Measurements from ENCODE around the gene FOXP4.

Gene FOXP4

DNA sequence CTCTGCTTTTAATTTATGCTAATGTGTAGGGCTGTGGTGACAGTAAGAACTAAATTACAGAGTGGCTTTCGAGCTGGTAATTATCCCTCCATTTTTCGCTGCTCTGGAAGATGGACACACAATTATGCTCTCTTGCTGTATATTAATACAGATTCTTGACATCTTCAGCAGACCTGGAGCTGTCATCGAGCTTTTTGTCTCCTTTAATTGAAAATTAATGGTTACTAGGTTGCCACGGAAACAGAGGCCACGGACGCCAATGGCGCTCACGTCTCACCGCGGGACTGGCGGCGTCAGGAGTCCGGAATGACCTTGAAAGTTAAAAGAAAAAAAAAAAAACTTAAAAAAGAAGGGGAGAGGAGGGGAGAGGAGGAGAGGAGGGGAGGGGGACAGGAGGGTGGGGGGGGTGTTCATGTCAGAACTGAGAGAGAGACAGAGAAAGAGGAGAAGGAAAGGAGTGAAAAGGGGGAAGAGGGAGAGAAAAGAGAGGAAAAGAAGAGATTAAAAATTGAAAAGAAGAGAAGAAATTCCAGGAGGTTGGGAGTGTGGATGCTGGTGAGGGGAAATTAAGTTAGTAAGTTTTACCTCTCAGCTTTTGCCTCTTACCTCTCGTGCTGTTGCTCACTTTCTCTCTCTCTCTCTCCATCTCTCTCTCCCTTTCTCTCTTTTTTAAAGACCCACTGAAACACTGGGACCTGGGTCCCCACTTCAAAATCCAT is 22.1 kb upstream of the FOXP4 start:
- no peak for DNase-seq

DNA sequence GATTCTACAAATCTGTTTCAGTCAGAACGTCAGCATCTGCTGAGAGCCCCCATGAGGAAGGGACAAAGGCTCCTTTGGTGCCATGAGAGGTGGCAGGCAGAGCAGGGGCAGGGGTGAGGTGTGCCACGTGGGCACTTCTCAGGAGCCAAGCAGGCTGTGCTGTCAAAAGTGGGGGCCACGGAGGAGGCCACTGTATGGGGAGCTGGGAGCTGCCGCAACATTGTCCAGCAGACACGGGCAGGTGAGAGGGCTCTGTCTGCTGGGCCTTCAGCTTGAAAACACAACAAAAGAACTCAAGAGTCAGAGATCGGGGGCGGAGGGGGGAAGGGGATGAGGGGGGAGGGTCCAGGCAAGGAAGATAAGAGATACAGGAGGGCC is 21.6 kb upstream of the FOXP4 start:
- no peak for DNase-seq

DNA sequence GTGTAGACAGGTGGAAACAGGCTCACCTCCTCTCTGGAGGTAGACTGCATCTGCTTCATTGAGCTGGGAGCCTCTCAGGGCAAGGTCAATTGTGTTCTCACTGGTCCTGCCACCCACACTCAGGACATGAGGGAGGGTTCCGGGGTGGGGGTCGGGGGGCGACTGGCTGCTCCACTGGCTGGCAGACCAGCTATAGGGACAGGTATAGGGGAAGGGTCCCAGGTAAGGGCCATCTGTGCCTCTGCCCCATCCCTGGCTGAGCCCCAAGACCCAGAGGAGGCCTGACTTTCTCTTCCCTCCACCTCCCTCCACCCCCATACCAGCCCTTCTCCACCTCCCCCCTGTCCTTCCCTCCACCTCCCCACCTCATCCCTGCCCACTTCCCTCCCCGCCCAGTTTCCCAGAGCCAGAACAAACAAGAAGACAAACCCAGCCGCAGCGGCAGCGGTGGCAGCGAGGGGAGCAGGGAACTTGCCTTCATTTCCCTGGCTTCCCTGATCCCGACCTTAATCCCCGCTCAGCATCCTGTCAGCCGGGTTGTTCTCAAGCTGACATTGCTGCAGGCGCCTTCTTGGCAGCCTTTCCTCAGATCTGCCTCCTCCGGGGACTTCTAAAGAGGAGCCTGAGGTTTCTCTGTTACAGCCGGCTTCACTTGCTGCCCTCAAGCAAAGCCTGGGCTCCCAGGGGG is 18.3 kb upstream of the FOXP4 start:
- no peak for DNase-seq

DNA sequence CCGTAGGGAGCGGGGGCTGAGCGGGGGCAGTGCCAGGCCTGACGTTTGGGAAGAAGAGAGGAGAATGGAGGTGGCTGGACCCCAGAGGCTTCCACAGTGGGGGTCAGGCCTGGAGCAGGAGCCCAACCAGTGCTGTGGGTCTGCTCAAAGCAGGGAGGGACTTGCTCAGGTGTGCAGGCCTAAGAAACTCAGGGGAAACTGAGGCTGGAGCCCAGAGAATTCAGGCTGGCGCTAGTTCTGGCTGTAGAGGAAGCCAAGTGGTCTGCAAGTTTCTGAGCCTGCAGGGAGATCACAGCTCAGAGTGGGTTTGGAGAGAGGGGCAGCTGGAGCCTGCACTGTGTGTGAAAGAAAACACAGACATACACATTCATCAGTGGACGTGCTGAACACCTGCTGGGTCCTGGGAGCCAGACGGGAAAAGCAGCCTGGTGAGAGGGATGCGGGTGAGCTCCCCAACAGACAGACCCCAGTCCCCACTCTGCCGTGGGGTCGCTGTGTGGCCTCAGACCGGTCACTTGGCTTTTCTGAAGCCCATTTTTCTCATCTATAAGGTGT is 17.7 kb upstream of the FOXP4 start:
- no peak for DNase-seq

DNA sequence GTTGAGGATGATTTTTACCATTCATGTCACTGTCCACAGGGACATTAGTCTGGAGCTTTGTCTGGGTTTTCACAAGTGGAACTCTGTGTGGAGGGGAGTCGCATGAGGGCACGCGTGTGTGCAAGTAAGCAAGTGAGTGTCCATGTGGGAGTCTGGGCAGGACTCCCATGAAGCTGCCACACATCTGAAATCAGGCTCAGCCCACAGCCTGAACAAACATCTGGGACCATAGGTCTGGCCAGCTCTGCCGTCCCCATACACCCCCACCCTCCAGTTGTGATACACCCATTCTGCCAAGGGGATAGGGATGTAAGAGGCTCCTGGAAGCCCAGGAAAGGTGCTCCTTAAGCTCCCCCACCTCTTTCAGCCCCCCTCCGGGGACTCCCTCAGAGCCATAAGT is 17.1 kb upstream of the FOXP4 start:
- no peak for DNase-seq

DNA sequence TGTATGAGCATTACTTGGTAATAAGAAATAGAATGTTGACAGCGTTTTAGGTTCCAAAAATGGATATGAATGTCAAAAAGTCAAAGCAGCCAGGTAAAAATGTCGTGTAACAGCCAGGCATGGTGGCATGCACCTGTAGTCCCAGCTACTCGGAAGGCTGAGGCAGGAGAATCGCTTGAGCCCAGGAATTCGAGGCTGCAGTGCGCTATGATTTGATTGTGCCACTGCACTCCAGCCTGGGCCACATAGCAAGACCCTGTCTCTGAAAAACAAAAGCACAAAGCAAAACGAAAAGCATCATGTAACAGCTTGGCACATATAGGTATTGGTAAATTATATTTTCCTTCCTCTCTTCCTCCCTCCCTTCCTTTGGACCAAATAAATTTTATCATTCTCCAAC is 16.2 kb upstream of the FOXP4 start:
- DNase-seq: no peak

DNA sequence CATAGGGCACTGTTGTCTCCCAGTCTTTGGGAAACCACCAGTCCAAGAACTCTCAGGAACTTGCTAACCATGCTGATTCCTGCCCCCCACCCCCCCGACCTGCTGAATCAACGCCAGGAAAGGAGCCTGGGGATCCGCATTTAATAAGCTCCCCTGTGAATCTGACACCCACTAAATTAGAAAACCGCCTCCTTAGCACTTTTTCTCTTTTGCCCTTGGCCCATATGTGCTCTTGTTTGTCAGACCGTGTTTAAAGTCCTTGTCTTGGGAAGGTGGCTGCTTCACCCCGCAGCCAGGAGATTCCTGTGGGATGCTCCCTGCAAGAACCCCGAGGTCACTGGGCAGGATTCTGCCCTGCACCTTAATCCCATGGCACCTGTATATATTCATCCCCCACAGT is 15.7 kb upstream of the FOXP4 start:
- DNase-seq: no peak

DNA sequence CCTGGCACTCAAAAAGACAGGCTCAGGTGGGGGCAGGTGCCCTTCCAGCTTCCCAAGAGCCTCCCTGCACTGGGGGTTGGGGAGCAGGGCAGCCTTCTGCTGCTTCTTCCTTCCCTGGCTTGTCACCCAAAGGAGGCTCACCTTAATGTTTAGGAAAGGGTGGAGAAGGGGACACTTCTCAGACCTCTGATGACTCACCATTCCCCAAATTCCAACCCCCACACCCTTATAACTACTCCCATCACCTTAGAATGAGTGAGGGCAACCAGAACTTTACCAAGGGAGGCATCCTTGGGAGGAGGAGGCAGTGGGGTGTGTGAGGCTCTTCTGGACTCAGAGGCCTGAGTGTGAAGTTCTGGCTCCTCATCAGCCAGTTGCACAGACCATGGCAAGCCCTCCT is 15.2 kb upstream of the FOXP4 start:
- no peak for DNase-seq

DNA sequence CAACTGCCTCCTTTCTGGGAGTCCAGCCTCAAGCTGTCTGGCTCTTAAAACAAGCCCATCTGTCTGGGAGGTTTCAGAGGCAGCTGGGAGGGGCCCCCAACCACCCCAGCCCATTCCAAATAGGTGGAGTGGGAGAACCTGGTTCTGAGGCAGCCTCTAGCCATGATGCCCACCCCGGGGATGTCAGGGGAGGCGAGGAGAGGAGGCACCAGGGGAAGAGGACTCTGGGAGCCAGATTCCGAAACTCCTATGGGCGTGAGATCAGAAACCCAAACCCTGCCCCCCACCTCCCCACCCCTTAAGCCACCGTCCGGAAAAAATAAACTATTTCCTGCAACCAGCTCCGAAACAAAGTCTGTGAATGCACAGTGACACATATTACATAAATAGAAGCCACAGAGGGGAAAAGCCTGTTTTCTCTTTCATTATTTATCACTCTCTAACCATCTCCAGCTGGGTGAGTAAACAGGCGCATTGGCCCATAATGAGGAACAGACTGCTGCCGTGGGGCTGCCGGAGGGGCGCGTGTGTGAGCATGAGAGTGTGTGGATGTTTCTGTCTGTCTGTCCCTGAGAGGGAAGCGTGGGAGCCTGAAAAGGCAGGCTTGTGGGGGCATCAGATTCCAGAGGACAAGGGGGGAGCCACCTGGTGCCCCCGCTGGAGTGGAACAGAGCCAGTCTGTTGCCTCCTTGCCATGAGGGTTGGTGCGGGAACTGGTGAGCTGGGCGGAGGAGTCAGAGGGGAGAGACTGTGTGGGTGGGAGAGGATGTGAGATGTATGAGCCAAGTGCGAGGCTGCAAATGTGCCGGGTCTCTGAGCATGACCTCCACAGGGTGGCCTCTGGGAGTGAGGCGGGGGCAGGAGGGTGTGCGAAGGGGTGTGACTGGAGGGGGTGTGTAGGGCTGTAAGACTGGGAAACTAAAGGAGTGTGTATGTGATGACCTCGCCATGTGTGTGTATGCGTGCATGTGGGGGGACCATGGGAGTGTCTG is 14.3 kb upstream of the FOXP4 start:
- peak; percentile 95 for DNase-seq

DNA sequence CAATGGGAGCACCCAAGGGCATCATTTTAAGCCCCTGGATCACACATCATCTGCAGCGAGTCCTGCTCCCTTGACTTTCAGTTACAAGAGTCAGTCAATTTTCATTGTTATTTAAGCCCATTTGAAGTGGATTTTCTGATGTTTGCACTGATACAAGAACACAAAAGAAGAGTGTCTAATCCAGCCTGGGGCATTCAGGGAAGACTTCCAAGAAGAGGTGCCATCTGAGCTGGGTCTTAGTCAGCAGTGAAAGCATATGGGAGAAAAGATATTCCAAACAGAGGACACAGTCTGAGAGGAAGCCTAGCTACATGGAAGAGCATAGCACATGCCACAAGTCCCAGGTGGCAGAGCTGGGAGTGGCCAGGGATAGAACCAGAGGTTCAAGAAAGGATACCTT is 10.4 kb upstream of the FOXP4 start:
- DNase-seq: no peak

DNA sequence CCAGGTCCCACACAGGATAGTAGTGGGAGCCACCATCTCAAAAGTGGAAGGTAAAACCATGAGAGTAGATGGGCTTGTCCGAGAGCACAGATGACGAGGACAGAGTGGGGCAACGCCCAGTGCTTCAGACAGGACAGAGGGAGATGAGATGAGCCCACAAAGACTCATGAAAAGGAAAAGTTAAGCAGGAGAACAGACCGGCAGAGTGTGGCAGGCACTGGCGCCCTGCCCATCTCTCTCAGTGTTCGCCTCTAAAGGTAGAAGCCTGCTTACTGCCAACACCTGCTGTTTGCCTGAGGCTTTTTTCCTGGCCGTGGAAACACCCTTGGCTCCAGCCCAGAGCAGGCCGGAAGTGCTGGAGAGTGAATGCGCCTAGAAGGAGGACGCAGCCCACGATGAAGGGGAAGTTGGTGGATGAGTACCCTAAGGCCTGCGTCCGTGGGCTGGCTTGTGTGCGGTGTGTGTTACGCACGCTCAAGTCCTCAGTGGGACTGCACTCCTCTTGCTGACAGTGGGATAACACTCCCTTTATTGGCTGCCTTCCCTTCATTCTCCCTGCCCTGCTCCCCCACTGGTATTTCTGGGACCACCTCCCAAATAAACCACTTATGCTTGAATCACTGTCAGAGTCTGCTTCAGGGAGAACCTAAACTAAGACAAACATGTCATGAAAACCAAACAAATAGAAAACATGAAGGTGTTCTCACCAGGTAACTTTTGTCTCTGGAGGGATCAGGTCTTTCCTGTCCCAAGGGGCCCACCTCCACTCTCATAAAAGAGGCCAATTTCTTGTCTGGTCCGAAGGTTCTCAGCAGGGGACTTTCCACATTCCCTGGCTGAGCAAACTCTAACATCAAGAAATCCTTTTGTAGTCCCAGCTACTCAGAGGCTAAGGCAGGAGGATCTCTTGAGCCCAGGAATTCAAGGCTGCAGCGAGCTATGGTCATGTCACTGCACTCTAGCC is 9.1 kb upstream of the FOXP4 start:
- DNase-seq: peak; percentile 81

DNA sequence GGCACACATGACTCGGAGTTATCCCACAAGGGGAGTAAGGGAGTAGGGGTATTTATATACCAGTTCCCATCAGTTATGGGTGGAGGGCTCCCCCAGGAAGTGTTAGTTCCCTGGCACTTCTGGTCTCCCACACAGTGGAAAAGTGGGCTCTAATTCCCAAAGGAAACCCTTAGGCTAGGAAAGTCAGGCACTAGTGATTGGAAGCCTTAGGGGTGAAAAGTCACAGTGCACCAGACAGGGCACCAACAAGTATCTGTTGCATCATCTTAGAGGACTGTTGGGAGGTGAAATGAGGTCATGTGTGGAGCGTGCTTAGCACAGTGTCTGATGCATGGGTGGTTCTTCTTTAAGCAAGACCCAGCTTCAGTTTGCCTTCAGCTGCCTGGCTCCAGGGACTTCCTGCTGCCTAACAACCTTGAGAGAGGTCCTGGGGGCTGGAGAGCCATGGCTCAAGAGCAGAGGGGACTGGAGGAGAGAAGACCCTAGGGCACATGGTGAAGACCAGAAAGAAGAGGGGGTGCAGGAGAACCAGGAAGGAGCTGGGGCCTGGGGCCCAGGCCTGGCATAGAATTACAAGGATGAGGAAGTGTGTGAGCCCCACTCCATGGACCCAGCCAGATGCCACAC is 7.5 kb upstream of the FOXP4 start:
- DNase-seq: peak; percentile 92

DNA sequence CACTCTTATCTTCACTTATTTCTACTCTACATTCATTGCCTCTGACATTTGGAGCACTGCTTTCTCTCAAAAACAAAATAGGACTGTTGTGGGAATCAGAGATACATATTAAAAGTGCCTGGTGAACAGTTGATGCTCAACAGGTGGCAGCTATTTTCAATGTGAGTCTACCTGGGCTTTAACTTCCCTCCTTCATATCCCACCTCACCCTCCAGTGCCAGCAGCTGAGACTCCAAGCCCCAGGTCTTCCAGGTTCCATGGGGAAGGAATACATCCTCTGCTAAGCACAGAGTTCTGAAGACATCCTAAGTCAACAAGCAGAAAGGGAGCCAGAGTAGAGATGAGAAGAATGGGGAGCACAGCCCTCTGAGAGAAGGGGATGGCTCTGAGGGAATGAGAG is 7.0 kb upstream of the FOXP4 start:
- no peak for DNase-seq

DNA sequence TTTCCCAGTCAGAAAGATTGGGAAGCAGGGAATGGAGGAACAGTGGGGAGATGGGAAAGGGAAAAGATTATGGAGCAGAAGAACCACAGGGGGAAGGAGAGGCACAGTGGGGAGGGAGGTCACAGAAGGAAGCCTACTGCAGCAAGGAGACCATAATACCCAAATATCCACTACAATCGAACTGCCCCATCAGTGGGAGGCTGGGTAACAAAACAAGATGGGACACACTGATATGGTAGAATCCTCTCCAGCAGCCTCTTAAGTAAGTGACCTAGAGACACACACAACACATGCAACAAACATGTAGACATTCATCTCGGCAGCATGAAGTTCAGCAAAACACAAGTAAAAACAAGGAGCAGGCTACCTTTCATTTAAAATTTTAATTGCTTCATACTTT is 4.8 kb upstream of the FOXP4 start:
- DNase-seq: no peak

DNA sequence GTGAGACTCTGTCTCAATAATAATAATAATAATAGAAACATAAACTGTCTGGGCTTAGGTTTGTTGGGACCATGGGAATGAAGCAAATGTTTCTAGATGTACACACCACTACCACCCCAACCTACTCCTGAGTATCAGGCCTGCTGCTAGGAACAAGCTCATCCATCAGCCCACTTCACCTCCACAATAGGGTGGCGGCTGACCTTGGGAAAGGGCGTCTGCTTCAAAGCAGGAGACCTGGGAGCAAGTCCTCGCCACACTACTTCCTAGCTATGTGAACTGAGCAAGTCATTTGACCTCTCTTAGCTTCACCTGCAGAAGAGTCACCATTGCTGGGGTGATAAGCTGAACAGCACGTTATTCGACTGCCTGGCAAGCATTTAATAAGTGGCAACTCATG is 3.1 kb upstream of the FOXP4 start:
- no peak for DNase-seq

DNA sequence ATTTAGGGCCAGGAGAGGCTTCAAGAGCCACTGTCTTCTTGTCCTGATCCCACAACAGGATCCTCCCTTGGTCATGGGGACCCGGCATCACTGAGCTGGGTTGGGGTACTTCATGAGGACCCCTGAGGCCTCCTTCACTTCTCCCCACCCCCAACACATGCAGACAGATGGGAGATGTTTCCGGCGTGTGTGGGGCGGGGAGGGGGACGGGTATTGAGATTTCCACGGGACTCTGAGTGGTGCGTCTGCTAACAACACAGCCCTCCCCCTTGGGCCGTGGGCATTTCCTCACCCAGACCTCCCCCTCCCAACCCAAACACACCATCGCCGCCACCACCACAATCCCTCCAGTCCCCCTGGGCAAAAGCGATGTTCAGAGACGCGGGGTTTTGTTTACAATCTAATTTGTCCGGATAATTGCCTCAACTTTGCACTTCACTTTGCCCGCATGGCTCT is 906 bp upstream of the FOXP4 start:
- no peak for DNase-seq

DNA sequence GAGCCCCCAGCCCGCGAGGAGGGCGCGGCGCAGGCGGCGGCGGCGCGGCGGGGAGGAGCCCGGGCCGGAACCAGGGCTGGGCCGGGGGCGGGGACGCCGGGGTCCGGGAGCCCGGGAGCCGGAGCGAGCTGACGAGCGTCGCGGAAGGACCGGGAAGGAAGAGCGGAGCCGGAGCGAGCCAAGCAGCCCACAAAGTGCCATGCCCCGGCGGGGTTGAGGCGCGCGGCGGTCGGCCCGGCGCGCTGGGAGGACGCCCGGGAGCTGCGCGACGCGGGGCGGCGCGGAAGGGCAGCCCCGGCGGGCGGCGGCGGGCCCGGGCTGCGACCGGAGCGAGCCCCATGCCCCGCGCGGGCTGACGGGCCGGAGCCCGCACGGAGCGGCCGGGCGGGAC is 289 bp downstream of the FOXP4 start:
- peak; percentile 45 for DNase-seq

DNA sequence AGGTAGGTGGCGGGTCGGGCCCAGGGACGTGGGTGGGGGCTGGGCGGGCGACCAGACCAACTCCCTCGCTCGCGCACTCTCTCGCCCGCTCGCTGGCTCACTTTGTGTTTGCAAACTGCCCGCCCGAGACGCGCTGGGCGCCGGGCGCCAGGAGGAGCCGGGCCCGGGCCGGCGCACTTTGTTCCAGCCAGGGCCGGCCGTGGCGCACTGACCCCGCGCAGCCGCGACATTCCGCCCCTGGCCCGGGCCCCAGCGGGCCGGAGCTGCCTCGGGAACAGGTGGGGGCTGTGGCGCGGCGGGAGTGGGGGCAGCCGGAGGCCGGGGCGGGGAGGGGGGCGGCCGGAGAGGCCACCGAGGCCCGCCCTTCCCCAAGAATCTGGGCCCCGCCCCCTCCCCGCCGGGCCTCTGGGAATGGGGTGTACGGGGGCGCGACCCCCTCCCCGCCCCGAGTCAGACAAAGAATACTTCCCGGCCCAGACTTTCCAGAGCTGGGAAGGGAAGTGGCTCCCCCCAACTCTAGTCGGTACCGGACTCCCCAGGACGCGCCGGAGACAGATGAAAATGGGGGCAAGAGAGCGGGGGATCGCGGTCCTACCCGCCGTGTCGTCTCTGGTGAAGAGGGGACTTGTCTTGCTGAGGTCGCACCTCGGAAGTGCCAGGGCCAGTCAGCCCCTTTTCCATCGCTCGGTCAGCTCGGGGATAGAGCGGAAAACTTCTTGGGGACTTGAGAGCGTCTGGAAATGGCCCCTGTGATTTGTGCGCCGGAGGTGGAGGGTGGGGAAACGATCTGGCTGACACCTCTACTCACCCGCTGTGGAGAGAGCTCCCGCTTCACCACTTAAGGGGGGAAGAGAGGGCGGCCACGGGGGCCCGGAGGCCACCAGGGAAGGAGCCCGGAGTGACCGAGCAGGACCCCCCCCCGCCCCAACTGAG is 951 bp downstream of the FOXP4 start:
- DNase-seq: peak; percentile 38

DNA sequence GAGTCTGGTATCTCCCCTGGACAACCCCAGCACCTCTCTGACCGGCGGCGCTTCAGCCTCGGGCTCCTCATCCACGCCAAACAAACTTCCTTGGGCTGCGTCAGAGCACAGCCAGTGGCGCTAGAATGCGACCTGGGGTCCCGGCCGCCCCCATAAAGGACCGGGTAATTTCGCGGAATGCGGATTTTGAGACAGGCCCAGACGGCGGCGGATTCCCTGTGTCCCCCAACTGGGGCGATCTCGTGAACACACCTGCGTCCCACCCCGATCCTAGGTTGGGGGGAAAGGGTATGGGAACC is 1.6 kb downstream of the FOXP4 start:
- DNase-seq: no peak

DNA sequence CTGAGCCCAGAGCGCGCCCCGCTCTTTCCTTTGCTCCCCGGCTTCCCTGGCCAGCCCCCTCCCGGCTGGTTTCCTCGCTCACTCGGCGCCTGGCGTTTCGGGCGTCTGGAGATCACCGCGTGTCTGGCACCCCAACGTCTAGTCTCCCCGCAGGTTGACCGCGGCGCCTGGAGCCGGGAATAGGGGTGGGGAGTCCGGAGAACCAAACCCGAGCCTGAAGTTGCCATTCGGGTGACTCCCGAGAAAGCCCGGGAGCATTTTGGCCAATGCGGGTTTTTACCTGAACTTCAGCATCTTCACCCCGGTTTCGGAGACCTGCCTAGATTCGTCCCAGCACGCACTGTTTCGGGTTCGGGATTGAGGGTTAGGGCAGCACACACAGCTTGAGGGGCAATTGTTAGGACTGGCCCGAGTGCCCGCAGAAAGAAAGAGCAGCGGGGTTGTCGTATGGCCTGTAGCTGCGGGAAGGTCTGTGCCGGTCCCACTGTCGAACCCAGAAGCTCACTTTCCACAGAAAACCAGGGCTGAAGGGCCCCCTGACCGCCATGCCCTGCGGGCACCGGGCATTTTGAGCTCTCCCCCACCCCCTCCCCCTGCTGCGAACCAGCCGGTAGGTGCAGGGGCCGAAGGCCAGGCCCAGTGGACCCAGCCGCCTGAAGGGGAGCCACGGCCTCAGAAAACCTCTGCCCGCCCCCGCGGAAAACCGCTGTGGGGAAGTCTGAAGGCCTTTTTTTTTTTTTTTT is 2.1 kb downstream of the FOXP4 start:
- peak; percentile 62 for DNase-seq
